Testis (tissue), 2 donors: ENCODE data around the gene RSPH1.

Experiments used
- CTCF ChIP-seq, 3 experiments: fragments of 450-650 bp in 2 of 3; fragments of 200-600 bp in 1 of 3; sonication (generic) in 1 of 3; IDR thresholded peaks; one replicate each; pipeline ENCODE4 v1.5.1; 2016 to 2019; ENCODE audit warnings: antibody characterized with exemption in 3 of 3, mild to moderate bottlenecking in 2 of 3, moderate library complexity in 1 of 3
- POLR2A ChIP-seq: fragments of 450-650 bp; IDR thresholded peaks from one replicate; pipeline ENCODE4 v1.6.1; 2017; ENCODE audit warnings: antibody characterized with exemption, mild to moderate bottlenecking, moderate library complexity

GRCh38 chr21:42432695-42433094 is 63.3 kb downstream of the RSPH1 start:
- TF ChIP-seq CTCF (IDR thresholded peaks at IDR 0.05) (no peak), POLR2A (no peak)
